Suprapubic skin (tissue), 4 donors: Measurements from ENCODE around the gene PASD1. TPM values are rescaled to one million over a fixed set of nuclear protein-coding genes. Genes with fewer than 3 reads are reported as not detected.

Source experiments
- DNase-seq, 2 donors: peaks; one replicate each; pipeline ENCODE4 v3.0.0-alpha.2; 2019; ENCODE audit warnings: low spot score in 2 of 2
- H3K27ac ChIP-seq: fragments of 200-600 bp; sonication (generic); one replicate; pipeline ENCODE4 v1.5.1; 2019
- H3K27me3 ChIP-seq: fragments of 200-600 bp; sonication (generic); one replicate; pipeline ENCODE4 v1.5.1; 2019
- H3K36me3 ChIP-seq: fragments of 200-600 bp; sonication (generic); one replicate; pipeline ENCODE4 v1.5.1; 2019
- H3K4me1 ChIP-seq: fragments of 200-600 bp; sonication (generic); one replicate; pipeline ENCODE4 v1.5.1; 2019
- H3K4me3 ChIP-seq: fragments of 200-600 bp; sonication (generic); one replicate; pipeline ENCODE4 v1.5.1; 2019; ENCODE audit warnings: mild to moderate bottlenecking
- H3K9me3 ChIP-seq: fragments of 200-600 bp; sonication (generic); one replicate; pipeline ENCODE4 v1.5.1; 2019
- CTCF ChIP-seq, 2 donors: fragments of 200-600 bp in 1 of 2; fragments of 450-650 bp in 1 of 2; sonication (generic) in 1 of 2; IDR thresholded peaks; one replicate each; pipeline ENCODE4 v1.5.1; 2016 to 2019; ENCODE audit warnings: antibody characterized with exemption in 2 of 2, mild to moderate bottlenecking in 1 of 2, moderate library complexity in 1 of 2
- EP300 ChIP-seq: sonication (generic); formaldehyde crosslinking; IDR thresholded peaks from one replicate; pipeline ENCODE4 v1.6.1; 2017; ENCODE audit warnings: antibody characterized with exemption
- POLR2A ChIP-seq, 2 donors: fragments of 450-650 bp; IDR thresholded peaks; one replicate each; pipeline ENCODE4 v1.6.1; 2017; ENCODE audit warnings: antibody characterized with exemption in 2 of 2, mild to moderate bottlenecking in 2 of 2, moderate library complexity in 2 of 2
- POLR2AphosphoS5 ChIP-seq, 3 donors: sonication (generic); formaldehyde crosslinking; IDR thresholded peaks; one replicate each; pipeline ENCODE4 v1.6.1; 2017; ENCODE audit warnings: antibody characterized with exemption in 3 of 3
- WGBS: methylation state at CpG from one replicate; pipeline ENCODE4 v1.1.5; 2018; 5-methylcytosine and 5-hydroxymethylcytosine counted together
- total RNA-seq, 4 donors: library from RNA; depleted of rRNA; stranded (reverse); fragments of >200 nt; gene quantifications; one replicate each; pipeline ENCODE4 v1.1.0, GENCODE V29; 2016

PASD1 gene
- total RNA-seq, 4 donors from 2014 or later, result not detected

GRCh38 chrX:151634937-151635336, 71.5 kb downstream of the PASD1 start:
- WGBS, result 62% methylated on average over 1 of the region's 1 CpG
- H3K9me3 ChIP-seq, result no peaks in the 10 kb centered on the region
- no peaks in the 10 kb centered on the region for H3K4me1 ChIP-seq
- DNase-seq, result no peak
- TF ChIP-seq POLR2AphosphoS5 (IDR thresholded peaks at IDR 0.05) (no peak), CTCF (IDR thresholded peaks at IDR 0.05) (no peak), POLR2A (IDR thresholded peaks at IDR 0.05) (no peak), EP300 (no peak)
- H3K36me3 ChIP-seq, result no peaks in the 10 kb centered on the region
- no peak overlapping the region for H3K27ac ChIP-seq
- H3K27me3 ChIP-seq, result no peaks in the 10 kb centered on the region
- no peak overlapping the region for H3K4me3 ChIP-seq

GRCh38 chrX:151641564-151641963, 78.1 kb downstream of the PASD1 start:
- H3K4me3 ChIP-seq, result no peak overlapping the region
- no peak for DNase-seq
- 79% methylated on average over 11 of the region's 11 CpGs for WGBS
- H3K4me1 ChIP-seq, result no peaks in the 10 kb centered on the region
- no peaks in the 10 kb centered on the region for H3K36me3 ChIP-seq
- no peaks in the 10 kb centered on the region for H3K9me3 ChIP-seq
- H3K27me3 ChIP-seq, result no peaks in the 10 kb centered on the region
- TF ChIP-seq CTCF (IDR thresholded peaks at IDR 0.05), result no peak
- TF ChIP-seq EP300, result no peak
- TF ChIP-seq POLR2AphosphoS5 (IDR thresholded peaks at IDR 0.05), result no peak
- TF ChIP-seq POLR2A (IDR thresholded peaks at IDR 0.05), result no peak
- no peak overlapping the region for H3K27ac ChIP-seq

- no peaks in the 10 kb centered on the region for H3K9me3 ChIP-seq
- 57% methylated on average over 6 of the region's 6 CpGs for WGBS
- H3K36me3 ChIP-seq, result no peaks in the 10 kb centered on the region
- no peak for DNase-seq
- H3K27ac ChIP-seq, result no peak overlapping the region
- H3K4me3 ChIP-seq, result no peak overlapping the region
- no peaks in the 10 kb centered on the region for H3K27me3 ChIP-seq
- no peak for TF ChIP-seq POLR2AphosphoS5 (IDR thresholded peaks at IDR 0.05)
- TF ChIP-seq CTCF (IDR thresholded peaks at IDR 0.05), result no peak
- no peak for TF ChIP-seq EP300
- no peak for TF ChIP-seq POLR2A (IDR thresholded peaks at IDR 0.05)
- no peaks in the 10 kb centered on the region for H3K4me1 ChIP-seq
Measured at GRCh38 chrX:151675121-151675746, 111.8 kb downstream of the PASD1 start.

GRCh38 chrX:151676196-151676595, 112.7 kb downstream of the PASD1 start:
- Histone ChIP-seq H3K27ac (no peak overlapping the region), H3K9me3 (no peaks in the 10 kb centered on the region), H3K27me3 (no peaks in the 10 kb centered on the region), H3K4me1 (no peaks in the 10 kb centered on the region), H3K36me3 (no peaks in the 10 kb centered on the region), H3K4me3 (no peak overlapping the region)
- 48% methylated on average over 4 of the region's 4 CpGs for WGBS
- TF ChIP-seq CTCF (IDR thresholded peaks at IDR 0.05), result no peak
- no peak for TF ChIP-seq POLR2AphosphoS5 (IDR thresholded peaks at IDR 0.05)
- no peak for TF ChIP-seq EP300
- no peak for TF ChIP-seq POLR2A (IDR thresholded peaks at IDR 0.05)
- no peak for DNase-seq

- Histone ChIP-seq H3K27ac (no peak overlapping the region), H3K9me3 (no peaks in the 10 kb centered on the region), H3K4me1 (no peaks in the 10 kb centered on the region), H3K27me3 (no peaks in the 10 kb centered on the region), H3K36me3 (no peaks in the 10 kb centered on the region), H3K4me3 (no peak overlapping the region)
- TF ChIP-seq CTCF (IDR thresholded peaks at IDR 0.05) (no peak), EP300 (no peak), POLR2AphosphoS5 (IDR thresholded peaks at IDR 0.05) (no peak), POLR2A (IDR thresholded peaks at IDR 0.05) (no peak)
- 50% methylated on average over 5 of the region's 5 CpGs for WGBS
- DNase-seq, result no peak
Measured at GRCh38 chrX:151679798-151680402, 116.4 kb downstream of the PASD1 start.
